ENCODE results near the gene ABI2. TPM values are rescaled to one million over a fixed set of nuclear protein-coding genes. Genes with fewer than 3 reads are reported as not detected.

Gene ABI2
- total RNA-seq, 1 donor from 2014 or later = 4.7 TPM

- H3K27me3 ChIP-seq (ENCODE audit: control insufficient read depth, insufficient read depth, low read length) = no peaks in the 10 kb centered on the region
- DNase-seq (ENCODE audit: low read depth) (no peak), FAIRE-seq (no peak)
- peaks cover 9% of the 10 kb centered on the region for H3K36me3 ChIP-seq (ENCODE audit: control insufficient read depth, insufficient read depth, low read length)
- no peak overlapping the region for H3K4me3 ChIP-seq (ENCODE audit: low read depth, low read length)
- TF ChIP-seq CTCF (IDR thresholded peaks at IDR 0.05; ENCODE audit: insufficient read depth, low read length, severe bottlenecking) = no peak
Observed at GRCh38 chr2:203436496-203436895, 108.3 kb downstream of the ABI2 start.

- DNase-seq (ENCODE audit: low read depth) = no peak
- no peak for FAIRE-seq
- Histone ChIP-seq H3K27me3 (ENCODE audit: control insufficient read depth, insufficient read depth, low read length) (no peaks in the 10 kb centered on the region), H3K36me3 (ENCODE audit: control insufficient read depth, insufficient read depth, low read length) (peaks cover 9% of the 10 kb centered on the region), H3K4me3 (ENCODE audit: low read depth, low read length) (no peak overlapping the region)
- TF ChIP-seq CTCF (IDR thresholded peaks at IDR 0.05; ENCODE audit: insufficient read depth, low read length, severe bottlenecking) = no peak
Observed at GRCh38 chr2:203437511-203437910, 109.3 kb downstream of the ABI2 start.

GRCh38 chr2:203438528-203438927 lies 110.3 kb downstream of the ABI2 start:
- FAIRE-seq (no peak), DNase-seq (ENCODE audit: low read depth) (no peak)
- no peak for TF ChIP-seq CTCF (IDR thresholded peaks at IDR 0.05; ENCODE audit: insufficient read depth, low read length, severe bottlenecking)
- H3K27me3 ChIP-seq (ENCODE audit: control insufficient read depth, insufficient read depth, low read length) = no peaks in the 10 kb centered on the region
- peaks cover 10% of the 10 kb centered on the region for H3K36me3 ChIP-seq (ENCODE audit: control insufficient read depth, insufficient read depth, low read length)
- no peak overlapping the region for H3K4me3 ChIP-seq (ENCODE audit: low read depth, low read length)

- Histone ChIP-seq H3K27me3 (ENCODE audit: control insufficient read depth, insufficient read depth, low read length) (no peaks in the 10 kb centered on the region), H3K36me3 (ENCODE audit: control insufficient read depth, insufficient read depth, low read length) (peaks cover 14% of the 10 kb centered on the region), H3K4me3 (ENCODE audit: low read depth, low read length) (no peak overlapping the region)
- TF ChIP-seq CTCF (IDR thresholded peaks at IDR 0.05; ENCODE audit: insufficient read depth, low read length, severe bottlenecking) = no peak
- no peak for FAIRE-seq
- DNase-seq (ENCODE audit: low read depth) = no peak
Observed at GRCh38 chr2:203440671-203441070, 112.5 kb downstream of the ABI2 start.

GRCh38 chr2:203441463-203441862 lies 113.3 kb downstream of the ABI2 start:
- no peak for FAIRE-seq
- Histone ChIP-seq H3K36me3 (ENCODE audit: control insufficient read depth, insufficient read depth, low read length) (peaks cover 15% of the 10 kb centered on the region), H3K27me3 (ENCODE audit: control insufficient read depth, insufficient read depth, low read length) (no peaks in the 10 kb centered on the region), H3K4me3 (ENCODE audit: low read depth, low read length) (no peak overlapping the region)
- TF ChIP-seq CTCF (IDR thresholded peaks at IDR 0.05; ENCODE audit: insufficient read depth, low read length, severe bottlenecking) = no peak
- DNase-seq (ENCODE audit: low read depth) = no peak

GRCh38 chr2:203442463-203442862 lies 114.3 kb downstream of the ABI2 start:
- H3K36me3 ChIP-seq (ENCODE audit: control insufficient read depth, insufficient read depth, low read length) = peaks cover 14% of the 10 kb centered on the region
- FAIRE-seq = no peak

More at GRCh38 chr2:203442463-203442862, 114.3 kb downstream of the ABI2 start:
- DNase-seq (ENCODE audit: low read depth) = no peak
- Histone ChIP-seq H3K4me3 (ENCODE audit: low read depth, low read length) (no peak overlapping the region), H3K27me3 (ENCODE audit: control insufficient read depth, insufficient read depth, low read length) (no peaks in the 10 kb centered on the region)
- TF ChIP-seq CTCF (IDR thresholded peaks at IDR 0.05; ENCODE audit: insufficient read depth, low read length, severe bottlenecking) = no peak
